Breast epithelium (tissue), 4 donors: ENCODE measurements around the gene CEBPA. TPM values are rescaled to one million over a fixed set of nuclear protein-coding genes. Genes with fewer than 3 reads are reported as not detected.

Source experiments
- DNase-seq, 2 donors: peaks; one replicate each; pipeline ENCODE4 v3.0.0-alpha.2; 2019; ENCODE audit warnings: low spot score in 2 of 2
- H3K27ac ChIP-seq, 2 donors: fragments of 200-600 bp; sonication (generic) in 1 of 2; one replicate each; pipeline ENCODE4 v1.5.1; 2016 to 2019; ENCODE audit warnings: mild to moderate bottlenecking in 1 of 2
- H3K27me3 ChIP-seq, 2 donors: fragments of 200-600 bp; sonication (generic) in 1 of 2; one replicate each; pipeline versions ENCODE4 v1.5.1 to v1.6.0; 2017 to 2019; ENCODE audit warnings: control low read depth in 1 of 2, mild to moderate bottlenecking in 1 of 2
- H3K36me3 ChIP-seq: fragments of 200-600 bp; one replicate; pipeline ENCODE4 v1.5.1; 2019
- H3K4me1 ChIP-seq, 2 donors: fragments of 200-600 bp; sonication (generic); one replicate each; pipeline ENCODE4 v1.5.1; 2016 to 2019; ENCODE audit warnings: control low read depth in 1 of 2
- H3K4me3 ChIP-seq, 3 donors: fragments of 200-600 bp; sonication (generic); 1 replicate in 2 of 3; 2 replicates in 1 of 3; pipeline ENCODE4 v1.5.1; 2016 to 2019; ENCODE audit warnings: mild to moderate bottlenecking in 3 of 3, moderate library complexity in 2 of 3
- H3K9me3 ChIP-seq, 2 donors: fragments of 200-600 bp; sonication (generic) in 1 of 2; one replicate each; pipeline ENCODE4 v1.5.1; 2016 to 2019; ENCODE audit warnings: control low read depth in 1 of 2
- CTCF ChIP-seq, 3 donors: fragments of 450-650 bp; IDR thresholded peaks; one replicate each; pipeline ENCODE4 v1.5.1; 2016 to 2017; ENCODE audit warnings: antibody characterized with exemption in 3 of 3, mild to moderate bottlenecking in 3 of 3, moderate library complexity in 3 of 3
- POLR2A ChIP-seq: fragments of 450-650 bp; IDR thresholded peaks from one replicate; pipeline ENCODE4 v1.6.1; 2016; ENCODE audit warnings: antibody characterized with exemption, mild to moderate bottlenecking, moderate library complexity
- POLR2AphosphoS5 ChIP-seq, 3 donors: sonication (generic); formaldehyde crosslinking; IDR thresholded peaks; one replicate each; pipeline ENCODE4 v1.6.1; 2017; ENCODE audit warnings: antibody characterized with exemption in 3 of 3
- intact Hi-C: fragments of 100-400 bp; cut with DNase I; formaldehyde crosslinking; loops from one replicate; pipeline ENCODE4 v1.15.1; 2023; ENCODE audit warnings: low total_unique reads
- total RNA-seq, 3 donors: library from RNA; depleted of rRNA; stranded (reverse); fragments of >200 nt; gene quantifications; one replicate each; pipeline ENCODE4 v1.1.0, GENCODE V29; 2016

Gene CEBPA
- total RNA-seq, 3 donors from 2014 or later = 35.1 to 263 (median 67.5) TPM

DNA sequence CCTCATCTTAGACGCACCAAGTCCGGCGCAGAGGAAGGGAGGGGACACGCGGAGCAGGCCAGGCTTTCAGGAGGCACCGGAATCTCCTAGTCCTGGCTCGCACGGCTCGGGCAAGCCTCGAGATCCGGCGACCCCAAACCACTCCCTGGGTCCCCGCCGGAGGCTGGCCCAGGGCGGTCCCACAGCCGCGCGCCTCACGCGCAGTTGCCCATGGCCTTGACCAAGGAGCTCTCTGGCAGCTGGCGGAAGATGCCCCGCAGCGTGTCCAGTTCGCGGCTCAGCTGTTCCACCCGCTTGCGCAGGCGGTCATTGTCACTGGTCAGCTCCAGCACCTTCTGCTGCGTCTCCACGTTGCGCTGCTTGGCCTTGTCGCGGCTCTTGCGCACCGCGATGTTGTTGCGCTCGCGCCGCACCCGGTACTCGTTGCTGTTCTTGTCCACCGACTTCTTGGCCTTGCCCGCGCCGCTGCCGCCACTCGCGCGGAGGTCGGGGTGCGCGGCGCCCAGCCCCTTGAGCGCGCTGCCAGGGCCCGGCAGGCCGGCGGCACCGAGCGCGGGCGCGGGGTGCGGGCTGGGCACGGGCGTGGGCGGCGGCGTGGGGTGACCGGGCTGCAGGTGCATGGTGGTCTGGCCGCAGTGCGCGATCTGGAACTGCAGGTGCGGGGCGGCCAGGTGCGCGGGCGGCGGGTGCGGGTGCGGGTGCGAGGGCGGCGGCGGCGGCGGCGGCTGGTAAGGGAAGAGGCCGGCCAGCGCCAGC is 1.0 kb downstream of the CEBPA start:
- peak overlapping the region in 1 of 2 donors; percentile 93 for H3K27ac ChIP-seq
- peak in 1 of 3 donors; percentile 12 for TF ChIP-seq POLR2AphosphoS5 (IDR thresholded peaks at IDR 0.05)
- no peak for TF ChIP-seq CTCF (IDR thresholded peaks at IDR 0.05)
- peaks cover 0 to 9% of the 10 kb centered on the region in 2 donors for H3K4me1 ChIP-seq
- H3K27me3 ChIP-seq = no peaks in the 10 kb centered on the region
- H3K9me3 ChIP-seq = no peaks in the 10 kb centered on the region
- H3K36me3 ChIP-seq = no peaks in the 10 kb centered on the region
- DNase-seq = peak in 1 of 2 donors; percentile 51
- peak overlapping the region; percentile 60 to 86 (median 78) for H3K4me3 ChIP-seq
- intact Hi-C loops = loop anchor here (10.0 kb wide), 1 partner anchor 93 kb away; no protein-coding TSS in a partner anchor

GRCh38 chr19:33300894-33301143 is 1.5 kb downstream of the CEBPA start:
- Histone ChIP-seq H3K4me1 (peaks cover 0 to 9% of the 10 kb centered on the region in 2 donors), H3K27ac (peak overlapping the region; percentile 54 to 93), H3K27me3 (no peaks in the 10 kb centered on the region), H3K9me3 (no peaks in the 10 kb centered on the region), H3K4me3 (peak overlapping the region; percentile 60 to 86 (median 78)), H3K36me3 (no peaks in the 10 kb centered on the region)
- DNase-seq = peak in 1 of 2 donors; percentile 47
- TF ChIP-seq POLR2AphosphoS5 (IDR thresholded peaks at IDR 0.05) = no peak
- TF ChIP-seq CTCF (IDR thresholded peaks at IDR 0.05) = no peak
- TF ChIP-seq POLR2A = no peak
- intact Hi-C loops = loop anchor here (10.0 kb wide), 1 partner anchor 94 kb away; no protein-coding TSS in a partner anchor

DNA sequence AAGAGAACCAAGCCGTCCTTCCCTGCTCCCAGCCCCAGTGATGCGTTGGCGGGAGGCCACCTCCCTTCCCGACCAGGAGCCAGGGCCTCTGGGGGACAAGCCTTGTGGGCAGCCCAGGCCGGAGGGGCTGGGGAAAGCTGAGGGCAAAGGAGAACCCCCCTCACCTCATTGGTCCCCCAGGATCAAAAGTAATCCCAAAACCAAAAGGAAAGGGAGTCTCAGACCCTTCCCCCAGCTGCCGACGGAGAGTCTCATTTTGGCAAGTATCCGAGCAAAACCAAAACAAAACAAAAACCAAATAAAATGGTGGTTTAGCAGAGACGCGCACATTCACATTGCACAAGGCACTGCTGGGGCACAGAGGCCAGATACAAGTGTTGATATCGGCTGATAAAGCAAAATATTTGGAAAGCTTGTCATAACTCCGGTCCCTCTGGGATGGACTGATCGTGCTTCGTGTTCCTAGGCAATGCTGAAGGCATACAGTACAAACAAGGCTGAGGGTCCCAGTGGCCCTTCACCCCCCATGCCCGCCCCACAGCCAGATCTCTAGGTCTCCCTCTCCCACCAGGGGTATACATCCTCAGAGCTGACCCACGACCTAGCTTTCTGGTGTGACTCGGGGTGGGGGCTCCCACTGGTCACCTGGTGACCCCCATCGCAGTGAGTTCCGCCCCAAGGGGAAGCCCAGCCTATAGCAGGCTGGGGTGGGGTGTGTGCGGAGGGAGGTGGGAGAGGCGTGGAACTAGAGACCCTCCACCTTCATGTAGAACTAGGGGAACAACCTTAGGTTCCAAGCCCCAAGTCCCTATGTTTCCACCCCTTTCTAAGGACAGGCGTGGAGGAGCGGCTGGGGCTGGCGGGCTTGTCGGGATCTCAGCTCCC is 2.1 kb downstream of the CEBPA start:
- Histone ChIP-seq H3K9me3 (no peaks in the 10 kb centered on the region), H3K4me1 (peaks cover 0 to 9% of the 10 kb centered on the region in 2 donors), H3K27ac (peak overlapping the region; percentile 54 to 93), H3K4me3 (peak overlapping the region; percentile 60 to 86 (median 78)), H3K27me3 (no peaks in the 10 kb centered on the region), H3K36me3 (no peaks in the 10 kb centered on the region)
- TF ChIP-seq CTCF (IDR thresholded peaks at IDR 0.05) (no peak), POLR2A (no peak), POLR2AphosphoS5 (IDR thresholded peaks at IDR 0.05) (no peak)
- intact Hi-C loops = loop anchor here (10.0 kb wide), 1 partner anchor 95 kb away; no protein-coding TSS in a partner anchor
- peak in 1 of 2 donors; percentile 51 for DNase-seq

DNA sequence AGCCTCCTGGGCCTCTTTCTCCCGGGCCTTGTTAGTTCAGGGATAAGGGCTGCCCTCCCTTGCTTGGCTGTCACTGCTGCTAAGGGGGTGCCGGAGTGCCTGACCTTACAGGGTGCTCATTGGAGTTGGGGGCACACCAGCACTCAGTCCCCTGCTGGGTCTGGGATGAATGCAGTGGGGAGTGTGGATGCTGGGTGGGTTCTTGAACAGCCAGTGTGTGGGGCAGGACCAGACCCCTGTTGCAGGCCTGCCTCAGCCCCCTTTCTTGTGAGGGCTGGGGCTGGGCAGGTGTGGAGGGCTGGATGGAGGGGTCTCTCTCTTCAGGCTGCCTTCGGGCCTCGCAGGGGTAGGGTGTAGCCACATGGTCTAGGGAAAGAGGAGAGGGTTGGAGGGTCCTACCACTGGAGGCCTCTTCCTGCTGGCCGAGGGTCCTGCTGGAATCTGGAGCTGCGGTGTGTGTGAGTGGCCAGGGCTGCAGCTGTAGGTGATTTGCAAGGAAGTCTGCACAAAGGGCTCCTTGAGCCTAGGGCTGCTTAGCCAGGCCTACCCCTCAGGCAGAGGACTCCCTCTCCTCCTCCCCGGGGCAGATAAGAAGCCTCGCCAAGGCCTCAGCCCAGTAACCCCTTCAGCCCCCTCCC is 3.2 kb downstream of the CEBPA start:
- intact Hi-C loops = no loop called here
- peaks cover 0 to 9% of the 10 kb centered on the region in 2 donors for H3K4me1 ChIP-seq
- H3K27me3 ChIP-seq = no peaks in the 10 kb centered on the region
- H3K27ac ChIP-seq = peak overlapping the region; percentile 54 to 93
- H3K4me3 ChIP-seq = peak overlapping the region; percentile 60 to 86 (median 78)
- H3K9me3 ChIP-seq = no peaks in the 10 kb centered on the region
- DNase-seq = peak in 1 of 2 donors; percentile 35
- no peak for TF ChIP-seq POLR2AphosphoS5 (IDR thresholded peaks at IDR 0.05)
- TF ChIP-seq CTCF (IDR thresholded peaks at IDR 0.05) = no peak
- TF ChIP-seq POLR2A = no peak
- H3K36me3 ChIP-seq = no peaks in the 10 kb centered on the region
